Kidney (tissue), 14 donors: ENCODE measurements around the gene MOG. TPM values are rescaled to one million over a fixed set of nuclear protein-coding genes. Genes with fewer than 3 reads are reported as not detected.

ENCODE experiments used
- DNase-seq, 5 donors: peaks; one replicate each; pipeline ENCODE4 v3.0.0-alpha.2; 2013 to 2020
- FAIRE-seq: peaks from 2 replicates; lab custom pipeline; 2012; peaks lifted over from hg19 to GRCh38; lab: Jason Lieb, UNC
- H3K27ac ChIP-seq, 2 donors: one replicate each; pipeline ENCODE4 v1.7.0; 2013; ENCODE audit warnings: low read depth in 2 of 2, low read length in 2 of 2, inconsistent platforms in 1 of 2
- H3K27me3 ChIP-seq: one replicate; pipeline ENCODE4 v1.7.1; 2013; ENCODE audit warnings: low read length, inconsistent platforms; ENCODE audit not compliant: control insufficient read depth, insufficient read depth
- H3K36me3 ChIP-seq, 3 donors: one replicate each; pipeline versions ENCODE4 v1.7.0 to v1.7.1; 2013; ENCODE audit warnings: low read length in 3 of 3, control low read depth in 1 of 3, inconsistent platforms in 1 of 3; ENCODE audit not compliant: insufficient read depth in 3 of 3, control insufficient read depth in 2 of 3
- H3K4me1 ChIP-seq, 3 donors: one replicate each; pipeline versions ENCODE4 v1.7.0 to v1.7.1; 2013; ENCODE audit warnings: low read length in 3 of 3, inconsistent platforms in 1 of 3, low read depth in 1 of 3; ENCODE audit not compliant: control insufficient read depth in 2 of 3, insufficient read depth in 2 of 3
- H3K4me3 ChIP-seq, 3 donors: one replicate each; pipeline versions ENCODE4 v1.7.0 to v1.8.1; 2013; ENCODE audit warnings: low read length in 3 of 3, control low read depth in 1 of 3, inconsistent platforms in 1 of 3
- H3K9ac ChIP-seq, 3 donors: one replicate each; pipeline versions ENCODE4 v1.7.0 to v1.7.1; 2013; ENCODE audit warnings: low read length in 3 of 3, control low read depth in 1 of 3, inconsistent platforms in 1 of 3
- H3K9me3 ChIP-seq, 3 donors: one replicate each; pipeline versions ENCODE4 v1.7.0 to v1.7.1; 2013; ENCODE audit warnings: low read length in 3 of 3, control low read depth in 1 of 3, inconsistent platforms in 1 of 3; ENCODE audit not compliant: control insufficient read depth in 2 of 3, insufficient read depth in 1 of 3
- intact Hi-C: fragments of 100-400 bp; cut with DNase I; formaldehyde crosslinking; loops from one replicate; pipeline ENCODE4 v1.11.1; 2022
- polyA plus RNA-seq: library from polyadenylated mRNA; stranded (reverse); fragments of 350-450 nt; fragmentation: Illumina TruSeq; extraction: RNeasy Lipid Tissue Mini Kit (QIAGEN cat#74804); gene quantifications from one replicate; pipeline ENCODE4 v1.2.3, GENCODE V29; 2014; ENCODE audit warnings: low read depth, low replicate concordance; ENCODE audit not compliant: insufficient read depth
- total RNA-seq: library from RNA; stranded (reverse); fragmentation: NEBNext Ultra II Directional; extraction: Animal tissue kit (Norgen Biotek cat#: 25700); gene quantifications from one replicate; pipeline ENCODE4 v1.2.1, GENCODE V29; 2021
- TF ChIP-seq, protein P1 (sequence below): IDR thresholded peaks from 3 replicates; pipeline ENCODE4 v1.5.1; 2012; ENCODE audit warnings: mild to moderate bottlenecking, moderate library complexity, borderline replicate concordance; ENCODE audit not compliant: insufficient read depth; ENCODE audit errors: extremely low read depth
- donor health status: control.
- donor health status: control.
- donor health status: control.
- donor health status: control.
- donor health status: control.
- donor health status: DM: yes; HTN: yes; CAD: no.
- donor health status: Normal renal cell carcinoma (clear cell type).

The MOG gene
- total and polyA plus RNA-seq, 2 donors from 2014 or later: not detected

DNA sequence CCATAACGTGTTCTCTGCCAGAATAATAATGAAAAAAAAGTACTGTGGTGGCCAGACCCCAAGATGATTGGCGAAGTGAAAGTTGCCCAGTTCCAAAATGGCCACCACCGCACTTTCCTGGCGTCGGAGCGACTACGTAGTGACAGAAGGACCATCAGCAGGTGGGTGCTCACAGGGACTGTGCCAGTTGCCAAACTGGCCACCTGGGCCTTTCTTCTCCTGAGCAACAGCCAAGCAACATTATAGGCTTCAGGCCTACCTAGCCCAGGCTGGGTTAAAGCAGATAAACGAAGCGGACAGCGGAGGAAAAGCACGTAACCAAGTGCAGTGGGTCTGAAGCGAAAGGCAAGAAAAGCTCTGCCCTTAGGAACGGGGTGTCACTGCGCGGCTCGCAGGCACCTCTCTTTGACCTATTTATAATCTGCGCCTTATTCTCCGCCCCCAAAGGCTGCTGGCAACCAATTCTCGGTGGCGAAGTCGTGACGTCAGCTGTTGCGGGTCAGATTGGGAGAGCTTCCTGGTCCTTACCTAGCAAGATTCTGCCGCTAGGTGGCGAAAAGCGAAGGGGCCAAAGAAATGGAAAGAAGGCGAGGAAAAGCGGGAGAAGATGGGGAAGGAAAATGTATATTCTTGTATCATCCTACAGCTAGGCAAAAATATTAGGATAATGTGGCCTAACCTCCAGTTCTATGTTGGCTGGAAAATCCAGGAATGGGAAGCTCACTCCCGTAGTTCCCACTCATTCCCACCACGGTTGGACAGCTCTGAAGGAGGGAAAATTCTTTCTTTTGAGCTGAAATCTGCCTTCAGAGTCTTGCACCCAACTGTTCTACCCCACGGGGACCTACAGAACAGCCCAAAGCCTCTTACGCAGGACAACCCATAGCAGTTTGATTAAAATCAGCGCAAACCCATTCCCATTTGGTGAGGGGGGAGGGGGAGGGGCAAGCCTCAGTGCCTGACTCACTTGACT is 6.9 kb upstream of the MOG start:
- Histone ChIP-seq H3K27ac (peak overlapping the region; percentile 92 to 98), H3K36me3 (no peaks in the 10 kb centered on the region), H3K9me3 (no peaks in the 10 kb centered on the region), H3K4me3 (peak overlapping the region; percentile 80 to 100 (median 82)), H3K27me3 (no peaks in the 10 kb centered on the region), H3K4me1 (peaks cover 0 to 9% (median 4%) of the 10 kb centered on the region in 3 donors), H3K9ac (peak overlapping the region; percentile 63 to 99 (median 80))
- TF ChIP-seq, protein P1, sequence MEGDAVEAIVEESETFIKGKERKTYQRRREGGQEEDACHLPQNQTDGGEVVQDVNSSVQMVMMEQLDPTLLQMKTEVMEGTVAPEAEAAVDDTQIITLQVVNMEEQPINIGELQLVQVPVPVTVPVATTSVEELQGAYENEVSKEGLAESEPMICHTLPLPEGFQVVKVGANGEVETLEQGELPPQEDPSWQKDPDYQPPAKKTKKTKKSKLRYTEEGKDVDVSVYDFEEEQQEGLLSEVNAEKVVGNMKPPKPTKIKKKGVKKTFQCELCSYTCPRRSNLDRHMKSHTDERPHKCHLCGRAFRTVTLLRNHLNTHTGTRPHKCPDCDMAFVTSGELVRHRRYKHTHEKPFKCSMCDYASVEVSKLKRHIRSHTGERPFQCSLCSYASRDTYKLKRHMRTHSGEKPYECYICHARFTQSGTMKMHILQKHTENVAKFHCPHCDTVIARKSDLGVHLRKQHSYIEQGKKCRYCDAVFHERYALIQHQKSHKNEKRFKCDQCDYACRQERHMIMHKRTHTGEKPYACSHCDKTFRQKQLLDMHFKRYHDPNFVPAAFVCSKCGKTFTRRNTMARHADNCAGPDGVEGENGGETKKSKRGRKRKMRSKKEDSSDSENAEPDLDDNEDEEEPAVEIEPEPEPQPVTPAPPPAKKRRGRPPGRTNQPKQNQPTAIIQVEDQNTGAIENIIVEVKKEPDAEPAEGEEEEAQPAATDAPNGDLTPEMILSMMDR: peak; percentile 95
- peak; percentile 93 for FAIRE-seq
- intact Hi-C loops: no loop called here
- peak; percentile 97 to 99 (median 98) for DNase-seq

DNA sequence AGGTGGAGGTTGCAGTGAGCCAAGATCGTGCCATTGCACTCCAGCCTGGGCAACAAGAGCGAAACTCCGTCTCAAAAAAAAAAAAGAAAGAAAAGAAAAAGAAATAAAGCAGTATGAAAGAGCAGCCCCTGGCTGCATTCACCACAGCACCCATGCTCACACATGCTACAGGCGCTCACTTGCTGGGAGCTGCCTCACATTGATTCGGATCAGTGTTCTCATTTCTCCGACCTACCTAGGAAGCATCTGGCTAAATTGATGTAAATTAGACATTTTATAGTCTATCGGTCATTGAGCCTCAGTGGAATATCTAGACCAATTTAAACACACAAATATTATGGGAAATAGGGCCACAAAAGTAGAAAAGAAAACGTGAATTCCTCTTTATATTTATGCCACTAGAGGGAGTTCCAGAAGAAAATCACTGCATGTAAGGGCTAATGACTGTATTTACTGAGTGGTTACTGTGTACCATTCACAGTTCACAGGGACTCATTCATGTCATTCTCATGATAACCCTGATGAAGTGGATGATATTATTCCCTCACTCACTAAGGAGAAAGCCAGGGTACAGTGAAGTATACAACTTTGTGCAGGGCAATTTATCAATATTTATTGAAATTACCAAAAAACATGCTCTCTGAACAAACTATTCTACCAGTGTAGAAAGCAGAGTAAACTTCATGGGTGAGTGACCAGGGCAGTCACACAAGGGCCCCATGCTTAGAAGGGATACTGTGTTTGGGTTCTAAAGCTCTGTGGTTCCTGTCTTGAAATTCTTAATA is 5.3 kb upstream of the MOG start:
- peak in 1 of 5 donors; percentile 25 for DNase-seq

DNA sequence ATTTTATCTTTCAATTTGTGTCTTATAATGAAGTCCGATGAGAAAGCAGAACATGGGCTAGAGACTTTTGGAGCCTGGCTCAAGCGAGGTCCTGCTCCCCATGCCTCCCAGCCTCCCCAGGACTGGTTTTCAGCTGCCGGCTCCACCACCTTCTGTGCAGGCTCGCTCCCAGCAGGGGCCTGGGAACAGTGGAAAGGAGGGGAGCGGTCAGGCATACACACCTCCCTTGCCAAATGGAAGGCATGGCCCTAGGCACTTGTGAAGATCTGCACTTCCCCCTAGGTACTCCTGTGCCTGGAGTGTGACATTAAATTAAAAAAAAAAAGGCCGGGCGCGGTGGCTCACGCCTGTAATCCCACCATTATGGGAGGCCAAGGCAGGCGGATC is 4.7 kb upstream of the MOG start:
- Histone ChIP-seq H3K9ac (no peak overlapping the region), H3K4me1 (peaks cover 0 to 9% (median 4%) of the 10 kb centered on the region in 3 donors), H3K36me3 (no peaks in the 10 kb centered on the region), H3K27me3 (no peaks in the 10 kb centered on the region), H3K27ac (no peak overlapping the region), H3K9me3 (no peaks in the 10 kb centered on the region), H3K4me3 (no peak overlapping the region)
- TF ChIP-seq, protein P1: no peak
- FAIRE-seq (no peak), DNase-seq (no peak)
- intact Hi-C loops: no loop called here

More for the DNA sequence above, 5.3 kb upstream of the MOG start:
- TF ChIP-seq, protein P1: peak; percentile 36
- intact Hi-C loops: no loop called here
- H3K27ac ChIP-seq: no peak overlapping the region
- peak; percentile 63 for FAIRE-seq
- no peak overlapping the region for H3K4me3 ChIP-seq
- H3K9ac ChIP-seq: no peak overlapping the region
- no peaks in the 10 kb centered on the region for H3K9me3 ChIP-seq
- H3K4me1 ChIP-seq: peaks cover 0 to 9% (median 4%) of the 10 kb centered on the region in 3 donors
- no peaks in the 10 kb centered on the region for H3K27me3 ChIP-seq
- no peaks in the 10 kb centered on the region for H3K36me3 ChIP-seq
